Upper lobe of left lung (tissue), 4 donors: ENCODE measurements around the gene PLSCR3.

Experiments
- POLR2A ChIP-seq, 4 donors: fragments of 450-650 bp; IDR thresholded peaks; one replicate each; pipeline ENCODE4 v1.5.1; 2016 to 2017; ENCODE audit warnings: antibody characterized with exemption in 4 of 4, mild to moderate bottlenecking in 2 of 4
- TF ChIP-seq, protein P1 (sequence below), 6 experiments: fragments of 450-650 bp in 4 of 6; fragments of 200-600 bp in 2 of 6; sonication (generic) in 2 of 6; IDR thresholded peaks; one replicate each; pipeline ENCODE4 v1.5.1; 2016 to 2019; ENCODE audit warnings: antibody characterized with exemption in 6 of 6

DNA sequence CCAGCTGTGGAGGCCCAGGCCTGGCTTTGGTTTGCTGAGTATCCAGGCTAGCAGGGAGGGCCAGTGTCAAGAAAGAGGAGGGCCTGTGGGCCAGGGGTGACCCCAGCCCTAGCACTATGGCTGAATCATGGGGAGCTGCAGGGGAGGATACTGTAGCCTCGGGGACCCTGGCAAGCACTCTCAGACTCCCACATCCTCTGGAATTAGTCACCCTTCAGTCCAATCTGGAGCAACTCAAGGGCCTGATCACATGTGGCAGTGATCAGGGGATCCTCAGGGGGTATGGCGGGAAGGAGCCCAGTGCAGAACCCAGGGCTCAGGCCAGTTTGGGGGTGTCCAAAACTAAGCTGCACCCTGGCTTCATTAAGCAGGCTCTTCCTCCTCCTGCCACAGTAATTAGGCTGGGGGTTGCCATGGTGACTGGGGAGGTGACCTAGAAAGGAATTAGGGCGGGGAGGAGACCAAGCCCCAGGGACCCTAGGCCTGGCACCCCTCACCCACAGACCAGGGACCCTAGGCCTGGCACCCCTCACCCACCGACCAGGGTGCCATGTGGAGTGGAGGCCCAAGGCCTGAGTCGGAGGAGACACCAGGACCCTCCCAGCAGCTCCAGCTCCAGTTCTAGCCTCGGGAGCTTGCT lies 19.1 kb upstream of the PLSCR3 start:
- no peak for TF ChIP-seq POLR2A (IDR thresholded peaks at IDR 0.05)
- TF ChIP-seq, protein P1, sequence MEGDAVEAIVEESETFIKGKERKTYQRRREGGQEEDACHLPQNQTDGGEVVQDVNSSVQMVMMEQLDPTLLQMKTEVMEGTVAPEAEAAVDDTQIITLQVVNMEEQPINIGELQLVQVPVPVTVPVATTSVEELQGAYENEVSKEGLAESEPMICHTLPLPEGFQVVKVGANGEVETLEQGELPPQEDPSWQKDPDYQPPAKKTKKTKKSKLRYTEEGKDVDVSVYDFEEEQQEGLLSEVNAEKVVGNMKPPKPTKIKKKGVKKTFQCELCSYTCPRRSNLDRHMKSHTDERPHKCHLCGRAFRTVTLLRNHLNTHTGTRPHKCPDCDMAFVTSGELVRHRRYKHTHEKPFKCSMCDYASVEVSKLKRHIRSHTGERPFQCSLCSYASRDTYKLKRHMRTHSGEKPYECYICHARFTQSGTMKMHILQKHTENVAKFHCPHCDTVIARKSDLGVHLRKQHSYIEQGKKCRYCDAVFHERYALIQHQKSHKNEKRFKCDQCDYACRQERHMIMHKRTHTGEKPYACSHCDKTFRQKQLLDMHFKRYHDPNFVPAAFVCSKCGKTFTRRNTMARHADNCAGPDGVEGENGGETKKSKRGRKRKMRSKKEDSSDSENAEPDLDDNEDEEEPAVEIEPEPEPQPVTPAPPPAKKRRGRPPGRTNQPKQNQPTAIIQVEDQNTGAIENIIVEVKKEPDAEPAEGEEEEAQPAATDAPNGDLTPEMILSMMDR (IDR thresholded peaks at IDR 0.05), result no peak
